HFF-Myc (cell line): Measurements from ENCODE around the gene DNAJC5.

Experiments used
- DNase-seq: peaks from one replicate; pipeline ENCODE4 v3.0.0-alpha.2; 2011; ENCODE audit warnings: low read depth; ENCODE audit errors: extremely low read depth
- H3K4me3 ChIP-seq: replicated peaks from 2 replicates; pipeline ENCODE4 v1.5.1; 2011; ENCODE audit warnings: low read depth, mild to moderate bottlenecking, control low read depth, low read length
- TF ChIP-seq, protein P1 (sequence below): IDR thresholded peaks from 2 replicates; pipeline ENCODE4 v1.5.1; 2012; ENCODE audit warnings: mild to moderate bottlenecking, low read depth, low read length, control low read depth; ENCODE audit errors: missing control alignments

Gene DNAJC5

DNA sequence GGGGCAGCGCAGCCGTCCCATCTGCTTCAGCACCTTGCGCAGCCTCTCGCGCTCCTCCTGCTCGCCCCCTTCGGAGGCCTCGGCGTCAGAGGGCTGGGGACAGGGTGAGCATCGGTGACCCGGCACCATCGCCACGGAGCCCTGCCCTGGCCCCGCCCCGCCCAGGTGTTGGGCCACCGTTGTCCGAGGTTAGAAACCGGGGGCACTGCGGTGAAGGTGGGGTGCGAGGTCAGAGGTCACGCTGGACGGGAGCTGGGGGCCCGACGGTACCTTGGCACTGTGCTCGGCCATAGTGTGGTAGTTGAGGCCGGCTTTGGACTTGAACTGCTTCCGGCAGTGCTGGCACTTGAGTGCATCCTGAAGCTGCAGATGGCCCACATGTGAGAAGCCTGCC is 68.4 kb downstream of the DNAJC5 start:
- TF ChIP-seq, protein P1, sequence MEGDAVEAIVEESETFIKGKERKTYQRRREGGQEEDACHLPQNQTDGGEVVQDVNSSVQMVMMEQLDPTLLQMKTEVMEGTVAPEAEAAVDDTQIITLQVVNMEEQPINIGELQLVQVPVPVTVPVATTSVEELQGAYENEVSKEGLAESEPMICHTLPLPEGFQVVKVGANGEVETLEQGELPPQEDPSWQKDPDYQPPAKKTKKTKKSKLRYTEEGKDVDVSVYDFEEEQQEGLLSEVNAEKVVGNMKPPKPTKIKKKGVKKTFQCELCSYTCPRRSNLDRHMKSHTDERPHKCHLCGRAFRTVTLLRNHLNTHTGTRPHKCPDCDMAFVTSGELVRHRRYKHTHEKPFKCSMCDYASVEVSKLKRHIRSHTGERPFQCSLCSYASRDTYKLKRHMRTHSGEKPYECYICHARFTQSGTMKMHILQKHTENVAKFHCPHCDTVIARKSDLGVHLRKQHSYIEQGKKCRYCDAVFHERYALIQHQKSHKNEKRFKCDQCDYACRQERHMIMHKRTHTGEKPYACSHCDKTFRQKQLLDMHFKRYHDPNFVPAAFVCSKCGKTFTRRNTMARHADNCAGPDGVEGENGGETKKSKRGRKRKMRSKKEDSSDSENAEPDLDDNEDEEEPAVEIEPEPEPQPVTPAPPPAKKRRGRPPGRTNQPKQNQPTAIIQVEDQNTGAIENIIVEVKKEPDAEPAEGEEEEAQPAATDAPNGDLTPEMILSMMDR, result no peak
- no peak for DNase-seq
- H3K4me3 ChIP-seq, result no peak overlapping the region

DNA sequence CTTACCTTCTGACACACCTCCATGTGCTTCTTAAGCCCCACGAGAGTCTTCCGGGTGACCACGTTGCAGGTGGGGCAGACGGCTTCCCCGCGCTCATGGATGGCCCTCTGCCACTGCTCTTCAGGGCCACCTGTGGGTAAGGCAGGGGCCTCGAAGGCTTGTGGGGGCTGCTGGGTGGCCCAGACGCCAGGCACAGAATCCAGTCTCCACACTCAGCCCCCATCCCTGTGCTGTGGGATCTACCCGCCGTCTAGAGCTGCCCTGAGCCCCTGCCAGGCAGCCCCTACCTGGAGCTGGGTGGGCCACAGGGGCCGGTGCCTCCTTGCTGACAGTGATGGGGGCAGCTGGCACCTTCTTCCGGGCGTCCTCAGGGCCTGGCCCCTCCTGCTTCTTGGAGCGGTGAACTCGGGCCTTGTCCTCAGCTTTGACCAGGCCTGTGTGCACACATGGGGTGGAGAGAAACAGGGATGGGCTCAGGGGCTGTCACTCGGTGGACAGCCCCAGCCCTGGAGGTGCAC is 68.9 kb downstream of the DNAJC5 start:
- no peak for DNase-seq
- TF ChIP-seq, protein P1, result no peak
- H3K4me3 ChIP-seq, result no peak overlapping the region

DNA sequence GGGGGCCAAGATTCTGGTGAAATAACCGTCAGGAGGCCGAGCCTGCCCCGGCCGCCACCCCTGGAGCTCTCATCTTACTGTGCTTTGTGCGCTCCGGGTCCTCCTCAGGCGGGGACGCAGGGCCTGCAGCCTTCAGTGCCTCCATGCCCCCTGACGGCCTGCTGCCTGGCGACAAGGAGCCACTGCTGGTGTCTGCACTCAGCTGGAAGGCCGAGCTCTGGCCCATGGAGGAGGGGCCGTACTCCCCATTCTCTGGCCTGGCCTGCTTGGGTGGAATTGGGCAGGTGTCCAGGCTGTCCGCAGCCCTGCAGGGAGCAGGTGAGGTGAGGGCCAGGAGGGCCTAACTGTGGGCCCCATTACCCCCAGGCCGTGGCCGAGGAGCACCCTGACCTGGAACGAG is 69.5 kb downstream of the DNAJC5 start:
- no peak overlapping the region for H3K4me3 ChIP-seq
- no peak for DNase-seq
- TF ChIP-seq, protein P1, result no peak

DNA sequence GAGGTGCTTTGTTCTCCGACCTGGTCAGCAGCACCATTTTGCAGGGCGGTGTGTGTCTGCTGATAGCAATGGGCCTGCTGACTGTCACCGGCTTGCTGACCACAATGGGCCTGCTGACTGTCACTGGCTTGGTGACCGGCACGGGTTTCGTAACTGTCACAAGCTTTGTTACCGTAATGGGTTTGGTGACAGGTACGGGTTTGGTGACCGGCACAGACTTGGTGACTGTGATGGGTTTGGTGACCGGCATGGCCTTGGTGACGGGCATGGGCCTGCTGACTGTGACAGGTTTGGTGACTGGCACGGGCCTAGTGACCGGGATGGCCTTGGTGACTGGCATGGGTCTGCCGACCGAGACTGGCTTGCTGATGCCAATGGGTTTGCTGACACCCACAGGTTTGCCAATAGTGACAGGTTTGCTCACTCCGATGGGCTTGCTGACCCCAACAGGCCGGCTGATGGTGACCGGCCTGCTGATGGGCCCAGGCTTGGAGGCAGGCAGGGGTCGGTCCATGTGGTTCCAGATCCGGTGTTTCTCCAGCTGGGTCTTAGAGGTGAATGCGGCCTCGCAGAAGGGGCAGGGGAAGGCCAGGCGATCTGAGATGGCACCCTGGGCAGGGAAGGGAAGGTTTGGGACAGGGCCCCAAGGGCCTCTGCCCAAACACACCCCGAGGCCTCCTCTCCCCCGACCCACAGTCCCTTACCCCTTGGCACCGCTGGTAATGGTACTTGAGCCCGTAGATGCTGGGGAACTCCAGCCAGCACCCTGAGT is 71.4 kb downstream of the DNAJC5 start:
- DNase-seq, result no peak
- TF ChIP-seq, protein P1, result no peak
- no peak overlapping the region for H3K4me3 ChIP-seq

DNA sequence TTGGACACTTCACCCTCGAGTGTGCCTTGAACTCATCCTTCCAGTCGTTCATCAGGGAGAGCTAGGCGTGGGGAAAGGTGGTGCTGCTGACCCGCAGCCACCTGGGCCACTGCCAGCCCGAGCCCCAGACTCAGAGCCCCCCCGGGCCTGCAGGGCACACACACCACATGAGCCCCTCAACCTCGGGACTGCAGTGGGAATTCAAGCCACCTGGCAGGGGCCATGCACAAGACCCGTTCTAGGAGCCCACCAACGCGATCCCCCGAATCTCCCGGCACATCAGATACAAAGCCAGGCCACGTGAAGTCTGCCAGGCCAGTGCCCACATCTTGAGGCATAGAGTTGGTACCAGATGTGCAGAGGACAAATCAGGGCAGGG is 72.0 kb downstream of the DNAJC5 start:
- DNase-seq, result no peak
- no peak overlapping the region for H3K4me3 ChIP-seq
- TF ChIP-seq, protein P1, result no peak

DNA sequence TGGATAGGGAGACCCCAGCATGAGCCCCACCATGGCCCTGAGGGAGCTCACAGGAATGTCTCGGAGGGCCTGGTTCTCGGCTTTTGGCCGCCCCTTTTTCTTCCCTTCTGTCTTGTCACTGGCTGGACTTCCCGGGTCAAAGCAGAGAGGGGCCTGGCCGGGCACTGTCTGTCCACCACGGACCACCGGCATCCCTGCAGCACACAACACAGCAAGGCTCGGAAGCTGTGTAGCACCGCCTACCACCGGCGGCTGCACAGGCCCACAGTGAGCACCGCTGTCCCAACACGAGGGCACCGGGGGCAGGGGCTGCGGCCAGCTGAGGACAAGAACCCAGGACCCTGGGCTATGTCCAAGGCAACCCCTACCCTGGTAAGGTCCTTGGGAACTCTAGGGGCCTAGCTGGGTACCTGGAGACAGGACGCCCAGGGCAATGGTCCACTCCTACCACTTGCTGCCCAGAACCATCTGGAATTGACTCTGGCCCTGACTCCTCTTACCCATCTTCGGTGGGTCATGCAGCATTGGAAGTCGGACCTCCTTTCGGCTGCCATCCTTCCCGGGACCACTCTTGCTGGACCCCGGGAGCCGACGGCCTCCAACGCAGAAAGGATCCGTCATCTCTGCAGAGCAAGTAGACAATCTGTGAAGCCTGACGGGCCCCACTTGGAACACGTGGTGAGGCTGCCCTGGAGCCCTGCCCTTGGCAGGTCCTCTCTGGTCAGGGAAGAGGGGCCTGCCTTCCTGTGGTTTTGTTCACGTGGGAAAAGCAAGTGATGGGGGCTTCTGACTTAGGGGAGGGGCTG is 72.6 kb downstream of the DNAJC5 start:
- H3K4me3 ChIP-seq, result no peak overlapping the region
- DNase-seq, result no peak
- TF ChIP-seq, protein P1, result no peak
